Endothelial cell of umbilical vein (primary cell): ENCODE measurements around the gene ADGRB2. TPM values are rescaled to one million over a fixed set of nuclear protein-coding genes. Genes with fewer than 3 reads are reported as not detected.

Experiments
- BruUV-seq: library from RNA; stranded (reverse); fragments of 400-500 nt; replicated peaks from 2 replicates; lab custom pipeline; 2021; lab: Mats Ljungman, UMichigan
- CTCF ChIA-PET: fragments of 300-600, 350-600 bp; sonication (Branson Sonifier 250); formaldehyde crosslinking; loops from one replicate; lab custom pipeline; 2021; ENCODE audit warnings: antibody characterized with exemption, inconsistent platforms; lab: Charles Lee
- POLR2A ChIA-PET: fragments of 300-600, 350-600 bp; sonication (Branson Sonifier 250); formaldehyde crosslinking; loops from one replicate; lab custom pipeline; 2021; ENCODE audit warnings: antibody characterized with exemption, inconsistent platforms; lab: Charles Lee
- DNase-seq: peaks from one replicate; pipeline ENCODE4 v3.0.0-alpha.2; 2011; ENCODE audit warnings: low read depth, low spot score
- FAIRE-seq: peaks from 2 replicates; lab custom pipeline; 2011; peaks lifted over from hg19 to GRCh38; lab: Jason Lieb, UNC
- H2AFZ ChIP-seq: 2 replicates; pipeline ENCODE4 v1.6.0; 2012; ENCODE audit warnings: low read depth, low read length, control low read depth, inconsistent platforms
- H3K27ac ChIP-seq: 2 replicates; pipeline ENCODE4 v1.5.1; 2011; ENCODE audit warnings: low read depth, mild to moderate bottlenecking, control low read depth, low read length, moderate library complexity; ENCODE audit not compliant: insufficient read depth
- H3K27me3 ChIP-seq, 2 experiments: 2 replicates each; pipeline versions ENCODE4 v1.6.0 to v1.6.1; 2011; ENCODE audit warnings: low read length in 2 of 2, mixed read lengths in 1 of 2; ENCODE audit not compliant: control insufficient read depth in 2 of 2, insufficient read depth in 2 of 2
- H3K36me3 ChIP-seq, 2 experiments: 2 replicates in 1 of 2; 3 replicates in 1 of 2; pipeline ENCODE4 v1.5.1; 2011; ENCODE audit warnings: low read length in 2 of 2, mild to moderate bottlenecking in 1 of 2, moderate library complexity in 1 of 2; ENCODE audit not compliant: control insufficient read depth in 2 of 2, insufficient read depth in 2 of 2; ENCODE audit errors: extremely low read depth in 1 of 2
- H3K4me1 ChIP-seq: 3 replicates; pipeline ENCODE4 v1.5.1; 2011; ENCODE audit warnings: mild to moderate bottlenecking, low read length; ENCODE audit not compliant: control insufficient read depth, insufficient read depth; ENCODE audit errors: extremely low read depth
- H3K4me2 ChIP-seq: 2 replicates; pipeline ENCODE4 v1.6.1; 2011; ENCODE audit warnings: low read length, control low read depth, mixed read lengths; ENCODE audit not compliant: insufficient read depth
- H3K4me3 ChIP-seq, 3 experiments: fragments of 200-600 bp in 1 of 3; sonication (generic), shearing (Covaris generic) in 1 of 3; replicated peaks in 1 of 3; 2 replicates each; pipeline ENCODE4 v1.5.1; 2011 to 2016; ENCODE audit warnings: control low read depth in 3 of 3, low read length in 3 of 3, mild to moderate bottlenecking in 2 of 3, inconsistent platforms in 1 of 3, low read depth in 1 of 3, moderate library complexity in 1 of 3; ENCODE audit not compliant: insufficient read depth in 1 of 3
- H3K79me2 ChIP-seq: 2 replicates; pipeline ENCODE4 v1.6.0; 2012; ENCODE audit warnings: low read length, inconsistent platforms; ENCODE audit not compliant: control insufficient read depth, insufficient read depth
- H3K9ac ChIP-seq: replicated peaks from 2 replicates; pipeline ENCODE3; 2011; ENCODE audit warnings: low read length, control low read depth; ENCODE audit not compliant: insufficient read depth; ENCODE audit errors: extremely low read depth
- H3K9me1 ChIP-seq: replicated peaks from 3 replicates; pipeline ENCODE4 v1.6.0; 2011; ENCODE audit warnings: mild to moderate bottlenecking, low read length; ENCODE audit not compliant: control insufficient read depth, insufficient read depth; ENCODE audit errors: extremely low read depth
- H3K9me3 ChIP-seq: replicated peaks from 2 replicates; pipeline ENCODE4 v1.5.1; 2012; ENCODE audit warnings: low read length, inconsistent platforms; ENCODE audit not compliant: control insufficient read depth, insufficient read depth
- H4K20me1 ChIP-seq: replicated peaks from 2 replicates; pipeline ENCODE3; 2011; ENCODE audit warnings: mild to moderate bottlenecking, low read length; ENCODE audit not compliant: control insufficient read depth, insufficient read depth; ENCODE audit errors: extremely low read depth
- EZH2 ChIP-seq: IDR thresholded peaks from 2 replicates; pipeline ENCODE4 v1.6.1; 2012; ENCODE audit warnings: borderline replicate concordance, low read depth, mild to moderate bottlenecking, moderate library complexity, low read length, inconsistent platforms; ENCODE audit not compliant: severe bottlenecking
- FOS ChIP-seq: IDR thresholded peaks from 2 replicates; pipeline ENCODE4 v1.6.1; 2011; ENCODE audit warnings: mild to moderate bottlenecking, low read length, moderate library complexity, borderline replicate concordance; ENCODE audit not compliant: insufficient read depth
- GATA2 ChIP-seq: IDR thresholded peaks from 2 replicates; pipeline ENCODE4 v1.7.0; 2011; ENCODE audit warnings: low read depth, mild to moderate bottlenecking, moderate library complexity, mixed read lengths, low read length; ENCODE audit not compliant: insufficient read length, insufficient read depth
- JUN ChIP-seq: IDR thresholded peaks from 2 replicates; pipeline ENCODE4 v1.6.1; 2011; ENCODE audit warnings: borderline replicate concordance, low read depth; ENCODE audit not compliant: insufficient read length, insufficient read depth
- MYC ChIP-seq: IDR thresholded peaks from one replicate; pipeline ENCODE4 v1.6.1; 2011; ENCODE audit warnings: mild to moderate bottlenecking, low read depth, low read length
- POLR2A ChIP-seq: IDR thresholded peaks from 2 replicates; pipeline ENCODE4 v1.6.1; 2012; ENCODE audit warnings: low read depth, mild to moderate bottlenecking, control low read depth, low read length
- POLR2AphosphoS5 ChIP-seq: IDR thresholded peaks from 2 replicates; pipeline ENCODE4 v1.6.1; 2012; ENCODE audit warnings: low read depth, mild to moderate bottlenecking, control low read depth, low read length, moderate library complexity; ENCODE audit not compliant: insufficient read depth
- dilution Hi-C: fragments of 300-500 bp; cut with MboI; formaldehyde crosslinking; loops from one replicate; pipeline ENCODE4 v1.15.0; 2019; ENCODE audit warnings: low sequenced_read_pairs; ENCODE audit not compliant: extremely low pct_ligation_motif_present
- intact Hi-C: fragments of 100-400 bp; cut with micrococcal nuclease; formaldehyde crosslinking; loops from one replicate; pipeline ENCODE4 v1.10.0; 2022
- polyA plus RNA-seq, 4 experiments: library from polyadenylated mRNA; depleted of rRNA in 3 of 4; stranded (reverse) in 3 of 4; unstranded in 1 of 4; fragments of >200 nt; gene quantifications; 2 replicates each; pipeline versions ENCODE4 v1.2.1 to v1.2.3, GENCODE V29; 2011 to 2012; ENCODE audit warnings: missing spikeins in 1 of 4
- total RNA-seq: library from RNA; stranded (reverse); gene quantifications from 2 replicates; pipeline ENCODE4 v1.2.3, GENCODE V29; 2021
- TF ChIP-seq, protein P1 (sequence below), 2 donors: IDR thresholded peaks; 1 replicate in 1 of 2; 2 replicates in 1 of 2; pipeline ENCODE4 v1.5.1; 2011; ENCODE audit warnings: low read length in 2 of 2, mild to moderate bottlenecking in 2 of 2, moderate library complexity in 2 of 2, control low read depth in 1 of 2, inconsistent platforms in 1 of 2, low read depth in 1 of 2; ENCODE audit not compliant: insufficient read depth in 1 of 2; ENCODE audit errors: extremely low read depth in 1 of 2
- TF ChIP-seq, protein P2 (sequence below): IDR thresholded peaks from 2 replicates; pipeline ENCODE4 v1.6.1; 2011; ENCODE audit not compliant: insufficient read depth, insufficient read length

ADGRB2 gene
- total and polyA plus RNA-seq, 2 donors (not counting 3 experiments of a cell fraction or from before 2014, with no cell fraction given), result 1.3 to 1.5 TPM

DNA sequence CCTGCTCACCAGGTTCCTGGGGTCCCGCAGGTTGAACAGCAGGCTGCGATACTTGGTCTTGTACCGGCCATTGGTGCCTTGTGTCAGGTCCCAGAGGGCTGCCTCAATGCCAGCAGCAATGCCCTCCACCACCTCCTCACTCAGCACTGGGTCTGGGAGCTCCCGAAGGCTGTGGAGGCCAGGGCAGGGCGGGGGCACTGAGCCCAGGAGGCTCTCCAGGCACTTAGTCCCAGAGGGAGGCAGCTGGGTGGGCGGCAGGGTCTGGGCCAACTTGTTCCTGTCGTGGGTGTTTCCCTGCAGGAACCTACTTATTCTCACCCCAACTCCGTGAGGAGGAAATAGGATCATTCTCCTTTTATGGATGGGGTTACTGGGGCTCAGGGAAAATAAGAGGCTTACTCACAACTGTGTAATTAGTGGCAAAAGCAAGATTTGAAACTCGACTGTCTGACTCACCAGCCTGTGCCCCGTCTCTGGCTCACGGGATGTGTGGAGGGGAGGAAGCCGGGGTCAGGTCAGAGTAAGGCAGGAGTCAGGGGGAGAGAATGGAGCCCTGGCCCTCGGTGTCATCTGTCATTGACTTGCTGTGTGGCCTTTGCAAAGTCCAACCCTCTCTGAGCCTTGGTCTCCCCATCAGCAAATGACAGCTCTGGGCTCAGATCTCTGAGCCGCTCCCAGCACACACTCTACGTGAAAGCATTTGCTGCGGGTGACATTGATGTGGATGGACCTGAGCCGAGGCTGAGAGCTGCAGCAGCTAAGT lies 34.5 kb upstream of the ADGRB2 start:
- Histone ChIP-seq H3K4me1 (peaks cover 35% of the 10 kb centered on the region), H2AFZ (peak overlapping the region; percentile 47), H3K36me3 (no peaks in the 10 kb centered on the region), H3K9ac (peak overlapping the region; percentile 52), H3K27me3 (no peaks in the 10 kb centered on the region), H3K79me2 (peaks cover 38% of the 10 kb centered on the region), H4K20me1 (no peaks in the 10 kb centered on the region), H3K9me1 (no peaks in the 10 kb centered on the region), H3K27ac (peak overlapping the region; percentile 54), H3K4me2 (peak overlapping the region; percentile 88), H3K9me3 (no peaks in the 10 kb centered on the region), H3K4me3 (peak overlapping the region; percentile 17 to 97 (median 59))
- peak; percentile 88 for DNase-seq
- ChIA-PET CTCF (interaction anchor here (0.8 to 5.0 kb wide), 10 partner anchors 10 to 205 kb away, joined by 3 to 49 read pairs (median 4); partner anchors contain the start of genes PTP4A2 and SPOCD1), POLR2A (interaction anchor here (1.0 kb wide), 1 partner anchor 9 kb away, joined by 3 read pairs; no protein-coding TSS in a partner anchor)
- dilution Hi-C loops, result no loop called here
- TF ChIP-seq, protein P1, sequence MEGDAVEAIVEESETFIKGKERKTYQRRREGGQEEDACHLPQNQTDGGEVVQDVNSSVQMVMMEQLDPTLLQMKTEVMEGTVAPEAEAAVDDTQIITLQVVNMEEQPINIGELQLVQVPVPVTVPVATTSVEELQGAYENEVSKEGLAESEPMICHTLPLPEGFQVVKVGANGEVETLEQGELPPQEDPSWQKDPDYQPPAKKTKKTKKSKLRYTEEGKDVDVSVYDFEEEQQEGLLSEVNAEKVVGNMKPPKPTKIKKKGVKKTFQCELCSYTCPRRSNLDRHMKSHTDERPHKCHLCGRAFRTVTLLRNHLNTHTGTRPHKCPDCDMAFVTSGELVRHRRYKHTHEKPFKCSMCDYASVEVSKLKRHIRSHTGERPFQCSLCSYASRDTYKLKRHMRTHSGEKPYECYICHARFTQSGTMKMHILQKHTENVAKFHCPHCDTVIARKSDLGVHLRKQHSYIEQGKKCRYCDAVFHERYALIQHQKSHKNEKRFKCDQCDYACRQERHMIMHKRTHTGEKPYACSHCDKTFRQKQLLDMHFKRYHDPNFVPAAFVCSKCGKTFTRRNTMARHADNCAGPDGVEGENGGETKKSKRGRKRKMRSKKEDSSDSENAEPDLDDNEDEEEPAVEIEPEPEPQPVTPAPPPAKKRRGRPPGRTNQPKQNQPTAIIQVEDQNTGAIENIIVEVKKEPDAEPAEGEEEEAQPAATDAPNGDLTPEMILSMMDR (IDR thresholded peaks at IDR 0.05; ENCODE audit: extremely low read depth in 1 of 2, insufficient read depth in 1 of 2, low read depth in 1 of 2, low read length in 2 of 2), result no peak
- TF ChIP-seq, protein P2, sequence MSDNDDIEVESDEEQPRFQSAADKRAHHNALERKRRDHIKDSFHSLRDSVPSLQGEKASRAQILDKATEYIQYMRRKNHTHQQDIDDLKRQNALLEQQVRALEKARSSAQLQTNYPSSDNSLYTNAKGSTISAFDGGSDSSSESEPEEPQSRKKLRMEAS, result no peak
- TF ChIP-seq JUN, result peak; percentile 54
- TF ChIP-seq POLR2AphosphoS5, result peak; percentile 59
- TF ChIP-seq POLR2A, result peak; percentile 40
- TF ChIP-seq MYC, result no peak
- TF ChIP-seq GATA2, result no peak
- no peak for TF ChIP-seq EZH2
- peak; percentile 98 for TF ChIP-seq FOS
- BruUV-seq, result no TSS peak
- intact Hi-C loops, result loop anchor here (1.0 to 2.0 kb wide), 2 partner anchors 138 to 166 kb away; no protein-coding TSS in a partner anchor
- peak; percentile 96 for FAIRE-seq
